ENCODE data around the gene PCA3.

Gene PCA3

GRCh38 chr9:76828447-76828846, 64.2 kb downstream of the PCA3 start:
- no peak for ATAC-seq

- no peak for ATAC-seq
Observed at GRCh38 chr9:76835571-76836283, 71.5 kb downstream of the PCA3 start.

Measured in activated CD4-positive, CD25-positive, alpha-beta regulatory T cell treated with anti-CD3 and anti-CD28 coated beads, Interleukin-2, amount 50 U/mL, for 24 hours (primary cell).